ENCODE measurements around the gene PDE6A.

Gene PDE6A

DNA sequence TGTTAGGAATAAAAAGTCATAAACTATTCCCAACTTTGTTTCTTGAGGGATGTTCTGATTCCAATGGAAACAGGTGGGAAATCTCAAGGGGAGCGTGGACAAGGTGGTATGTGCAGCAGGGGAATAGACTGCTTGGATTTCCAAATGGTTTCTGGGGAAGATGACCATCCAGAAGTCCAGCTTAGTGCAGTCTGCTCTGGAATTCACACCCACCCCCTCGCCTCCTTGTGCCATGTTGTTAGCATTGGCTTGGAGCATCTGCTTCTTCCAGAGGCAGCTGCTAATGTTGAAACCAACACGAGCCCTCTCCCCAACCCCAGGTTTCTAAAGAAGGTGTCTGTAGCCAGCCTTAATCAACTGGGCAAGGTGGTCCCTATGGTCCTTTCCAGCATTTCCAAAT lies 90.9 kb downstream of the PDE6A start:
- TF ChIP-seq POLR2AphosphoS5 (IDR thresholded peaks at IDR 0.05; ENCODE audit: low read depth): no peak
- TF ChIP-seq, protein P1, sequence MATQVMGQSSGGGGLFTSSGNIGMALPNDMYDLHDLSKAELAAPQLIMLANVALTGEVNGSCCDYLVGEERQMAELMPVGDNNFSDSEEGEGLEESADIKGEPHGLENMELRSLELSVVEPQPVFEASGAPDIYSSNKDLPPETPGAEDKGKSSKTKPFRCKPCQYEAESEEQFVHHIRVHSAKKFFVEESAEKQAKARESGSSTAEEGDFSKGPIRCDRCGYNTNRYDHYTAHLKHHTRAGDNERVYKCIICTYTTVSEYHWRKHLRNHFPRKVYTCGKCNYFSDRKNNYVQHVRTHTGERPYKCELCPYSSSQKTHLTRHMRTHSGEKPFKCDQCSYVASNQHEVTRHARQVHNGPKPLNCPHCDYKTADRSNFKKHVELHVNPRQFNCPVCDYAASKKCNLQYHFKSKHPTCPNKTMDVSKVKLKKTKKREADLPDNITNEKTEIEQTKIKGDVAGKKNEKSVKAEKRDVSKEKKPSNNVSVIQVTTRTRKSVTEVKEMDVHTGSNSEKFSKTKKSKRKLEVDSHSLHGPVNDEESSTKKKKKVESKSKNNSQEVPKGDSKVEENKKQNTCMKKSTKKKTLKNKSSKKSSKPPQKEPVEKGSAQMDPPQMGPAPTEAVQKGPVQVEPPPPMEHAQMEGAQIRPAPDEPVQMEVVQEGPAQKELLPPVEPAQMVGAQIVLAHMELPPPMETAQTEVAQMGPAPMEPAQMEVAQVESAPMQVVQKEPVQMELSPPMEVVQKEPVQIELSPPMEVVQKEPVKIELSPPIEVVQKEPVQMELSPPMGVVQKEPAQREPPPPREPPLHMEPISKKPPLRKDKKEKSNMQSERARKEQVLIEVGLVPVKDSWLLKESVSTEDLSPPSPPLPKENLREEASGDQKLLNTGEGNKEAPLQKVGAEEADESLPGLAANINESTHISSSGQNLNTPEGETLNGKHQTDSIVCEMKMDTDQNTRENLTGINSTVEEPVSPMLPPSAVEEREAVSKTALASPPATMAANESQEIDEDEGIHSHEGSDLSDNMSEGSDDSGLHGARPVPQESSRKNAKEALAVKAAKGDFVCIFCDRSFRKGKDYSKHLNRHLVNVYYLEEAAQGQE (IDR thresholded peaks at IDR 0.05; ENCODE audit: insufficient replicate concordance, low read depth): no peak
- TF ChIP-seq SPI1 (IDR thresholded peaks at IDR 0.05; ENCODE audit: borderline replicate concordance, low read depth): no peak
- TF ChIP-seq, protein P2, sequence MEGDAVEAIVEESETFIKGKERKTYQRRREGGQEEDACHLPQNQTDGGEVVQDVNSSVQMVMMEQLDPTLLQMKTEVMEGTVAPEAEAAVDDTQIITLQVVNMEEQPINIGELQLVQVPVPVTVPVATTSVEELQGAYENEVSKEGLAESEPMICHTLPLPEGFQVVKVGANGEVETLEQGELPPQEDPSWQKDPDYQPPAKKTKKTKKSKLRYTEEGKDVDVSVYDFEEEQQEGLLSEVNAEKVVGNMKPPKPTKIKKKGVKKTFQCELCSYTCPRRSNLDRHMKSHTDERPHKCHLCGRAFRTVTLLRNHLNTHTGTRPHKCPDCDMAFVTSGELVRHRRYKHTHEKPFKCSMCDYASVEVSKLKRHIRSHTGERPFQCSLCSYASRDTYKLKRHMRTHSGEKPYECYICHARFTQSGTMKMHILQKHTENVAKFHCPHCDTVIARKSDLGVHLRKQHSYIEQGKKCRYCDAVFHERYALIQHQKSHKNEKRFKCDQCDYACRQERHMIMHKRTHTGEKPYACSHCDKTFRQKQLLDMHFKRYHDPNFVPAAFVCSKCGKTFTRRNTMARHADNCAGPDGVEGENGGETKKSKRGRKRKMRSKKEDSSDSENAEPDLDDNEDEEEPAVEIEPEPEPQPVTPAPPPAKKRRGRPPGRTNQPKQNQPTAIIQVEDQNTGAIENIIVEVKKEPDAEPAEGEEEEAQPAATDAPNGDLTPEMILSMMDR (IDR thresholded peaks at IDR 0.05; ENCODE audit: insufficient read depth, low read length): no peak
- TF ChIP-seq GABPA (IDR thresholded peaks at IDR 0.05; ENCODE audit: low read depth): no peak
- Histone ChIP-seq H3K4me3 (replicated peaks; ENCODE audit: insufficient read depth, low read length) (no peak overlapping the region), H3K27me3 (ENCODE audit: insufficient read depth, poor library complexity, severe bottlenecking) (no peaks in the 10 kb centered on the region), H3K27ac (replicated peaks) (no peak overlapping the region)
- no peak for DNase-seq (ENCODE audit: low read depth in 1 of 2, low spot score in 1 of 2)

DNA sequence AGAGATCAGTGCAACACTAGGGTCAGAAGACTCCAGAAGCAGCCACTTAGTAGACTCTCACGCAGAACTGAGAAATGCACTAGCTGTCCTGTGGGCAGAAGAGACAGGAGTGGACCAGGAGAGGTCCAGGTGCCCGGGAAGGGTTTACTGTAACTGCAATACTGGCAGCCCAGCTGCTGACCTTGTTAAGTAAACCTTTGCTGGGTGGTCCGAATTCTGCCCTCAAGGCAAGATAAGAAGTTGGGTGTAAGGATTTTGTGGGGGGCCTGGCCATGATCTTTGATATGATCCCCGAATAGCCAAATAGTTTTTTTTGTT lies 91.3 kb downstream of the PDE6A start:
- no peaks in the 10 kb centered on the region for H3K27me3 ChIP-seq (ENCODE audit: insufficient read depth, poor library complexity, severe bottlenecking)
- DNase-seq (ENCODE audit: low read depth in 1 of 2, low spot score in 1 of 2): no peak
- no peak overlapping the region for H3K27ac ChIP-seq (replicated peaks)
- no peak overlapping the region for H3K4me3 ChIP-seq (replicated peaks; ENCODE audit: insufficient read depth, low read length)
- TF ChIP-seq SPI1 (IDR thresholded peaks at IDR 0.05; ENCODE audit: borderline replicate concordance, low read depth) (no peak), GABPA (IDR thresholded peaks at IDR 0.05; ENCODE audit: low read depth) (no peak), POLR2AphosphoS5 (IDR thresholded peaks at IDR 0.05; ENCODE audit: low read depth) (no peak)
- TF ChIP-seq, protein P2 (IDR thresholded peaks at IDR 0.05; ENCODE audit: insufficient read depth, low read length): no peak
- TF ChIP-seq, protein P1 (IDR thresholded peaks at IDR 0.05; ENCODE audit: insufficient replicate concordance, low read depth): no peak

DNA sequence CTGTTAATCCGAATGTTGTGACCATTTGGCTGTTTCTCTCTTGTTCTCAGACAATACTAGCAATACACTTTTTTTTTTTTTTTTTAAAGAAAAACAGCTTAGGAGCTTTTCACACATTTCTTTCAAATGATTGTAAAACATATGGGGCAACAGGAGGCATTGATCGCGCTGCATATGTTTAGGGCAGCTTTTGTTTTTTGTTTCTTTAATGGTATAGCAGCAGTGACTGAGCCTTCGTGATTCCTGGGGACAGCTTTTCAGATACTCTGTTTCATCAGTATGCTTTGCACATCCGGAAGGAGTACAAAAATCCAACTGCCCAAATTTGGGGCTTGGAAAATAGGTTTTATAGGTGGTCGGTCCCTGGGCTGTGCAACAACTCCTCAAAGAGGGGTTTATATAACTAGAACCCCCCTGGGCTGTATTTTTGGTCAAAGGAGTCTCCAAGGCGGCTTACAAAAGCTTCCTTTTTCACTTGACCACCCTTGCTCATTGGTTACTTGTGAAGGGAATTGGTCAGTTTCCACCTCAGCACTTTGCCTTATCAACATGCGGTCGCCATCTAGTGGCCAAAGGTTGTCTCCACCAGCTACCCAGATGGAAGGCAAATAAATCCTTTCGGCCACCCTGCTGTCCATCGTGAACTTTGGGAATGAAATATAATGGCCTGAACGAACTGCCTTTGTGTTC lies 91.8 kb downstream of the PDE6A start:
- H3K27me3 ChIP-seq (ENCODE audit: insufficient read depth, poor library complexity, severe bottlenecking): no peaks in the 10 kb centered on the region
- no peak overlapping the region for H3K27ac ChIP-seq (replicated peaks)
- TF ChIP-seq, protein P2 (IDR thresholded peaks at IDR 0.05; ENCODE audit: insufficient read depth, low read length): peak; percentile 92
- TF ChIP-seq, protein P1 (IDR thresholded peaks at IDR 0.05; ENCODE audit: insufficient replicate concordance, low read depth): no peak
- peak; percentile 35 to 60 for DNase-seq (ENCODE audit: low read depth in 1 of 2, low spot score in 1 of 2)
- H3K4me3 ChIP-seq (replicated peaks; ENCODE audit: insufficient read depth, low read length): no peak overlapping the region

All from HL-60 (cell line).